ENCODE data around the gene SRCIN1. TPM values are rescaled to one million over a fixed set of nuclear protein-coding genes. Genes with fewer than 3 reads are reported as not detected.

Gene SRCIN1
- total RNA-seq, 3 donors from 2014 or later = 2.3 to 7.0 (median 2.5) TPM

DNA sequence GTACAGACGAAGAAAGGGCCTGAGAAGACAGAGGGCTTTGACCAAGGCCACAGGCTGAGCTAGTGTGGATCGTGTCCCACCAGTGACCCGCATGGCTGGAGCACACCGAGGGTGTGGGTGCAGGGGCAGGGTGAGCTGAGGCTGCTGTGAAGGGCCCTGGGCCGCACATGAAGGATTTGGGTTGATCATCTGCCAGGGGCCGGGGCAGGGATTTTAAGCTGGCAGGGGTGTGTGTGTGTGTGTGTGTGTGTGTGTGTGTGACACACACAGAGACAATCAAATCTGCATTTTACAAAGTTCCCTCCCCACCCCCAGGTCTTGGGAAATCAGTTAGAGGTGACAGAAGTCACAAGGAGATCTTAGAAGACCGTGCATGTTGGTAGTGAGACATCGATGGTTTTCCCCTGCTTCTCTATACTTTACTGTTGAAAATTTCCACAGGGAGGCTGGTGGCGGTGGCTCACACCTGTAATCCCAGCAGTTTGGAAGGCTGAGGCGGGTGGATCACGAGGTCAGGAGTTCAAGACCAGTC lies 65.2 kb downstream of the SRCIN1 start:
- TF ChIP-seq, protein P1, sequence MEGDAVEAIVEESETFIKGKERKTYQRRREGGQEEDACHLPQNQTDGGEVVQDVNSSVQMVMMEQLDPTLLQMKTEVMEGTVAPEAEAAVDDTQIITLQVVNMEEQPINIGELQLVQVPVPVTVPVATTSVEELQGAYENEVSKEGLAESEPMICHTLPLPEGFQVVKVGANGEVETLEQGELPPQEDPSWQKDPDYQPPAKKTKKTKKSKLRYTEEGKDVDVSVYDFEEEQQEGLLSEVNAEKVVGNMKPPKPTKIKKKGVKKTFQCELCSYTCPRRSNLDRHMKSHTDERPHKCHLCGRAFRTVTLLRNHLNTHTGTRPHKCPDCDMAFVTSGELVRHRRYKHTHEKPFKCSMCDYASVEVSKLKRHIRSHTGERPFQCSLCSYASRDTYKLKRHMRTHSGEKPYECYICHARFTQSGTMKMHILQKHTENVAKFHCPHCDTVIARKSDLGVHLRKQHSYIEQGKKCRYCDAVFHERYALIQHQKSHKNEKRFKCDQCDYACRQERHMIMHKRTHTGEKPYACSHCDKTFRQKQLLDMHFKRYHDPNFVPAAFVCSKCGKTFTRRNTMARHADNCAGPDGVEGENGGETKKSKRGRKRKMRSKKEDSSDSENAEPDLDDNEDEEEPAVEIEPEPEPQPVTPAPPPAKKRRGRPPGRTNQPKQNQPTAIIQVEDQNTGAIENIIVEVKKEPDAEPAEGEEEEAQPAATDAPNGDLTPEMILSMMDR (IDR thresholded peaks at IDR 0.05) = no peak
- intact Hi-C loops (cut with DNase I, micrococcal nuclease) = no loop called here
- Histone ChIP-seq H3K4me3 (no peak overlapping the region), H3K9me3 (no peaks in the 10 kb centered on the region), H3K4me1 (ENCODE audit: low read depth) (no peaks in the 10 kb centered on the region), H3K36me3 (ENCODE audit: low read depth) (no peaks in the 10 kb centered on the region)
- DNase-seq (no peak), ATAC-seq (no peak)

DNA sequence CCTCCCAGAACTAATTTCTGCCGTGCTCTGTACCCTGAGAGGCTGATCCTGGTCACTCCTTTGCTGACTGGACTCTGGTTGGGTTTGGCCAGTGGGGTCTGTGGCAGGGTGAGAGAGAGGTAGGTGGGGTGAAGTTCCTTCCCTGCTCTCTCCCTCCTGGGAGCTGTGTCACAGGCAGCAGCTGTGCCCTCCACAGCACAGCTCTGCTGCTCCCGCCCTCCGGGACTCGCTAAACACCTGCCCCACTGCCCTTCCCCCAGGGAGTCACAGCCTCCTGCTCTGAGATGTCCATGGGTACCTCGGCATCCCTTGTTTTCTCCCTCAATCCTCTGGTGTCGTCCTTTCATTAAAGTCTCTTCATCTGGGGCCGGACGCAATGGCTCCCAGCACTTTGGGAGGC lies 66.4 kb downstream of the SRCIN1 start:
- Histone ChIP-seq H3K9me3 (no peaks in the 10 kb centered on the region), H3K4me3 (no peak overlapping the region), H3K36me3 (ENCODE audit: low read depth) (no peaks in the 10 kb centered on the region), H3K4me1 (ENCODE audit: low read depth) (no peaks in the 10 kb centered on the region)
- DNase-seq (no peak), ATAC-seq (peak; percentile 53)
- TF ChIP-seq, protein P1 (IDR thresholded peaks at IDR 0.05) = no peak
- intact Hi-C loops (cut with DNase I, micrococcal nuclease) = no loop called here

DNA sequence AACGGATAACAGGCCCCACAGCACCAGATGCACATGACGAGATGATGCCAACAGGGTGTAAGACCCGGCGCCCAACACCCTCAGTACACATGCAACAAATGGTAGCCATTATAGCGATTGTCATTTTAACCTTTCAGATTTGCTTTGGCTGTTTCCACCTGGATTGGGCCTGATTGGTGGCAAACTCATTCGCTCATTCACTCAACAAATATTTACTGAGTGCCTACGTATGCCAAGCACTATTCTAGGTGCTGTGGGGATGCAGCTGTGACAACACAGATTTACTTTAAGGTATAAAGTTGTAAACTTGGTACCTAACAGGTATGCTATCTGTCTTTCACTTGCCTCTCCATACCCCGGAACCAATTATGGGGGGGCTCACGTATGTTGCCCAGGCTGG lies 66.8 kb downstream of the SRCIN1 start:
- ATAC-seq (peak; percentile 77), DNase-seq (peak in 1 of 3 donors; percentile 14)
- intact Hi-C loops (cut with DNase I, micrococcal nuclease) = no loop called here
- TF ChIP-seq, protein P1 (IDR thresholded peaks at IDR 0.05) = no peak
- Histone ChIP-seq H3K9me3 (no peaks in the 10 kb centered on the region), H3K4me3 (no peak overlapping the region), H3K4me1 (ENCODE audit: low read depth) (no peaks in the 10 kb centered on the region), H3K36me3 (ENCODE audit: low read depth) (no peaks in the 10 kb centered on the region)

DNA sequence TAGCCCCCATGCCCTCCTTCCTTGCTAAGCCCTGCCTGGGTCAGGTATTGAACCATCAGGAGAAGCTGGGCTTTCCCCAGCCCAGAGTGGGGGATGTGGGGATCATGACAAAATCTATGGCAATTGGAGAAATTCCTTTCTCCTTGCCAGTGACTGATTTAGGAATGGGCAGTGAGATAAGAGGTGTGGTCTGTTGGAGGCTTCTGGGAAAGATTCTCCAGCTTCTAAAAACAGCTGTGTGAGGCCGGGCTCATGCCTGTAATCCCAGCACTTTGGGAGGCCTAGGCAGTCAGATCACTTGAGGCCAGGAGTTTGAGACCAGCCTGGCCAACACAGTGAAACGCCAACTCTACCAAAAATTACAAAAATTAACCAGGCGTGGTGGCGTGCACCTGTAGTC lies 69.1 kb downstream of the SRCIN1 start:
- Histone ChIP-seq H3K4me1 (ENCODE audit: low read depth) (no peaks in the 10 kb centered on the region), H3K4me3 (no peak overlapping the region), H3K9me3 (no peaks in the 10 kb centered on the region), H3K36me3 (ENCODE audit: low read depth) (no peaks in the 10 kb centered on the region)
- DNase-seq (no peak), ATAC-seq (no peak)
- TF ChIP-seq, protein P1 (IDR thresholded peaks at IDR 0.05) = no peak
- intact Hi-C loops (cut with DNase I, micrococcal nuclease) = no loop called here

DNA sequence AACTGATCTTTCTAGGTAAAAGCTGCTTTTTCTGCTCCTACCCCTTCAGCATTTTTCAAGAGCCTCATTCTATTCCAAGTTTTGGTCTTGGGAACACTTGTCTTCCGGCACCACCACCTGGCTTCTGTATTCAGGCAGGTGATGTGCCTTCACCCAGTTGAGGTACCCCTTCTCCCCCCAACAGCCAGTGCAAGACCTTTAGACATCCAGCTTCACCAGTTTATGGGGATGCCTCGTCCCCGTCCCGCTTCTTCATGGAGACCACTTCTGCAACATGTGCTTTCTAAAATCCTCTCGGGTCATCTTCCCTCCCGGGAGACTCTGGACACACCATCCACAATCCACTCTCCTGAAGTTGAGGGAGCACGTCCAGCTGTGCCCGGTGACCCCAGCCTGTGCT lies 69.9 kb downstream of the SRCIN1 start:
- ATAC-seq = no peak
- TF ChIP-seq, protein P1 (IDR thresholded peaks at IDR 0.05) = no peak

DNA sequence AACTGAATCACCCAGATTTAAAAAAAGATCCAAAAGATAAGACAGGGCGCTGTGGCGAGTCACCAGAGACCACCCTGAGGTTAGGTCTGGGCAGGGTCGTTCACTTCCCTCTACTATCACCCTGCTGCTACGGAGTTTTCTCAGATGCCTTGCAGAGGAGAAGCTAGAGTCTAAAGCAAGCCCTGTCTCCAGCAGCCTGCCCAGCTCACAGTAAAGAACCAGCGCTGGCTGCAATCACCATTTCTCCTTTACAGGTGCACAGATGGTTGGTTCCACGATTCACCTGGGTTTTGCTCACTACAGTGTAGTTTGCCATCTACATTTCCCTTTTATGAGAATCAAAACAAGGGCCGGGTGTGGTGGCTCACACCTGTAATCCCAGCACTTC lies 71.3 kb downstream of the SRCIN1 start:
- intact Hi-C loops (cut with DNase I, micrococcal nuclease) = no loop called here
- no peaks in the 10 kb centered on the region for H3K4me1 ChIP-seq (ENCODE audit: low read depth)
- ATAC-seq (no peak), DNase-seq (no peak)
- H3K4me3 ChIP-seq = no peak overlapping the region
- H3K36me3 ChIP-seq (ENCODE audit: low read depth) = no peaks in the 10 kb centered on the region
- no peaks in the 10 kb centered on the region for H3K9me3 ChIP-seq
- TF ChIP-seq, protein P1 (IDR thresholded peaks at IDR 0.05) = no peak

More for the DNA sequence above, 69.9 kb downstream of the SRCIN1 start:
- Histone ChIP-seq H3K4me1 (ENCODE audit: low read depth) (no peaks in the 10 kb centered on the region), H3K36me3 (ENCODE audit: low read depth) (no peaks in the 10 kb centered on the region), H3K9me3 (no peaks in the 10 kb centered on the region), H3K4me3 (no peak overlapping the region)
- intact Hi-C loops (cut with DNase I, micrococcal nuclease) = no loop called here
- no peak for DNase-seq
